Ovary (tissue), 1 donor: ENCODE measurements around the gene PRSS27.

ENCODE experiments used
- EP300 ChIP-seq: sonication (generic); formaldehyde crosslinking; IDR thresholded peaks from one replicate; pipeline ENCODE4 v1.6.1; 2017; ENCODE audit warnings: antibody characterized with exemption
- POLR2A ChIP-seq: fragments of 450-650 bp; IDR thresholded peaks from one replicate; pipeline ENCODE4 v1.6.1; 2017; ENCODE audit warnings: antibody characterized with exemption, mild to moderate bottlenecking, moderate library complexity

DNA sequence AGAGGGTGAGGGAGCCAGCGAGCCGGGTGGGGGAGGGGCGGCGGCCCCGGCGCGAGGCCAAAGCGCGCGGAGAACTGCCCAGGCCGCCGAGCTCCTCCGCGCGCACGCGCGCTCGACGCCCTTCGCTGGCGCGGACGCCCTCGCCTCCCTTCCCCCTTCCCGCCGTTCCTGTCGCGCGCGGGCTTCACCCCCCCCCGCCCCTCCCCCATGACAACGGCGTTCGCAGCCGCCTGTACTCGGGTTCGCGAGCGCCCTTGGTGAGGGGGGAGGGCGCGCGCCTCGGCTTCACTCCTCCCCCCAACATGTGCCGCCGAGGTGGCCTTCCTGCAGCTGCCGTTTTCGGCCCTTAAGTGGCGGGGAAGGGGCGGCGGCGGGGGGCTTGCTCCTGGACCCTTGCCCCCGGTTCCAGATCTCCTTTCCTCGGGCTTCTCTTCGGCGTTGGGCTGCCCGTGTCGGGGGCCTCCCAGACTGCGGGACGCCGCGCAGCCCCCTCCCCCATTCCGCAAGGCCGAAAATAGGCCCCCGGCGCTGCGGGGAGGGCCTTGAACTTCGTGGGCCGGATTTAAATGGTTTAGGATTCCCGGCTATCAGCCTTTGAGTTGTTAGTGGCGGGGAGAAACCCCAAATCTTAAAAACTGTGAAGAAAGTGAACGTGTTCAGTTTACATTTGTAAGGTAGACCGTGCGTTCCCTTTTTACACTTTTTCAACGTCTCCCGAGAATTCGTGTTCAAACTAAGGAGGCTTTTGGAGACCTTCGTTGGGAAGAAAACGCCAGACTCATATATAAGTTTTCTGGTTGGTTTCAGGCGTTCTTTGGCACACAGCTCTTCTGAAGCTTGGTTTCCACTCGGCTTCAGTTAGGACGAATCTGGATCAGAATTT, 33.1 kb upstream of the PRSS27 start:
- TF ChIP-seq POLR2A (no peak), EP300 (no peak)
